IPS-18a (cell line): ENCODE data around the gene NCK2.

Source experiments
- H3K27ac ChIP-seq: one replicate; pipeline ENCODE4 v1.5.1; 2013; ENCODE audit warnings: low read length
- H3K27me3 ChIP-seq: one replicate; pipeline ENCODE4 v1.6.1; 2013; ENCODE audit warnings: mild to moderate bottlenecking, low read length; ENCODE audit not compliant: control insufficient read depth, insufficient read depth
- H3K36me3 ChIP-seq: one replicate; pipeline ENCODE4 v1.6.1; 2013; ENCODE audit warnings: low read depth, low read length; ENCODE audit not compliant: control insufficient read depth
- H3K4me1 ChIP-seq: one replicate; pipeline ENCODE4 v1.6.1; 2013; ENCODE audit warnings: low read depth, low read length; ENCODE audit not compliant: control insufficient read depth
- H3K4me3 ChIP-seq: one replicate; pipeline ENCODE4 v1.5.1; 2013; ENCODE audit warnings: low read length
- H3K9ac ChIP-seq: one replicate; pipeline ENCODE4 v1.6.1; 2013; ENCODE audit warnings: mild to moderate bottlenecking, low read length, moderate library complexity
- H3K9me3 ChIP-seq: one replicate; pipeline ENCODE4 v1.6.1; 2013; ENCODE audit warnings: low read depth, low read length; ENCODE audit not compliant: control insufficient read depth

NCK2 gene

DNA sequence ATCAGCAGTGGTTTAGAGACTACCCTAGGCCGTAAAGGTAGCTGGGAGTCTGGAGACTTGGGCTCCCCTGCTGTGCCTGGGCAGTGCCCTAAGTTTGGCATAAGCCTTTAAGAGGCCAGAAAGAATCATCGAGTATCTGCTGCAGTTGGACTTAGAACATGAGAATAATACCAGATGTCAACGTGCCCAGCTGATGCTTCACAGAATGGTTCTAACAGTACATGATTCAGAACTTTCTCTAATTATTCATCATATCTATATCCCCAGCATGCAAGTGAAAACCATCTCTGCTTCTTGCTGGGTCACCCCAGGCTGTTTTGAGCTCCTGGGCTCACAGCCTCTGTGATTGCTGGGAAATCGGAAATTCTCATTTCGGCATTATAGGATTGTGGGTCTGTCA lies 118.1 kb downstream of the NCK2 start:
- no peaks in the 10 kb centered on the region for H3K36me3 ChIP-seq
- H3K27ac ChIP-seq = no peak overlapping the region
- no peak overlapping the region for H3K4me3 ChIP-seq
- H3K9ac ChIP-seq = no peak overlapping the region
- H3K9me3 ChIP-seq = no peaks in the 10 kb centered on the region
- no peaks in the 10 kb centered on the region for H3K27me3 ChIP-seq
- peaks cover under 1% of the 10 kb centered on the region for H3K4me1 ChIP-seq

DNA sequence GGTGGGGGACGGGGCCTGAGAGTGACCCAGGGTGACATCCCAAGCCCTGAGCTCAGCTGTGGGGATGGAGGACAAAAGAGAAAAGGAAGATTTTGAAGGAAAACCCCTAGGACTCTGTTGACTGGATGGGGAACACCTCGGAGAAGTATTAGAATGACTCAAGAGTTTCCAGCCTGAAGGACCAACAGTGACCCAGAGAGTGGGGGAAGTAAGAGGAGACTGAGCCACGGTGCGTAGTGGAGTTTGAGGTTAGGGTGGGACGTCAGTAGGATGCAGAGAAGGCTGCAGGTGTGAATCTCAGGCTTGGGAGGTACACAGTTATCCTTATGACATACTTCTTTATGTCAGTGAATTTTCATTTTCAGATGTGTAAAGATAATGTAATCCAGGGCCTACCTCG lies 119.5 kb downstream of the NCK2 start:
- no peak overlapping the region for H3K9ac ChIP-seq
- H3K27me3 ChIP-seq = no peaks in the 10 kb centered on the region
- no peaks in the 10 kb centered on the region for H3K36me3 ChIP-seq

DNA sequence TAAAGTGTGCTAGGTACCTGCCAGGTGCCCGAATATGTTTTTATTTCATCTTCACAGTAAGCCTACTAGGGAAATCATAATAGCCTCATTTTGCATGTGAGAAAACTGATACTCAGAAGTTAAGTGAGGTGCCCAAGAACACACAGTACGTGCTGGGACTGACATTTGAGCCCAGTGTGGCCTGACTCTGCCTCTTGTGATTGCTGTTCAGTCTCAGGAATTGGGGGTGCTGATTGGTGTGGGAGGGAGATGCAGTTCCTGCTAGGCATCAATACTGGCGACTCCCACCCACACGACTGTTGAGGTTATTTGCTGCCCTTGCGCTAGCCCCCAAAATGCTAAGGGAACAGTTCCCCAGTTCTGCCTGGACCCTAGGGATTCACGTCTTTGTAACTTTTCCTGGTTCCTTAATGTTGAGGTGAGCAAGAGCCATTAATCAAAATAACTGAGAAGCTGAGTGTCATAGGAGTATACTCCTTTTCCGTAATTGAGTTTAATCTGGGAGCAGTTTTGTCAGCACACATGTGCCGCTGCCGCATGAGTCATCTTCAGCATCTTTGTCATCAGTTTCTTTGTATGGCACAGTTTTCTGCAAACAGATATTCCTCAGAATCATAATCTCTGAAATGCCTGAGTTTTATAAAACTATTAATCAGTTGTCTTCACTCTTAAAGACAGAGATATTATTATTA lies 120.7 kb downstream of the NCK2 start:
- no peaks in the 10 kb centered on the region for H3K9me3 ChIP-seq
- no peak overlapping the region for H3K9ac ChIP-seq
- H3K4me1 ChIP-seq = no peaks in the 10 kb centered on the region
- no peaks in the 10 kb centered on the region for H3K27me3 ChIP-seq
- no peak overlapping the region for H3K4me3 ChIP-seq
- H3K27ac ChIP-seq = no peak overlapping the region
- no peaks in the 10 kb centered on the region for H3K36me3 ChIP-seq

More for the DNA sequence above, 119.5 kb downstream of the NCK2 start:
- Histone ChIP-seq H3K4me1 (no peaks in the 10 kb centered on the region), H3K9me3 (no peaks in the 10 kb centered on the region), H3K27ac (no peak overlapping the region), H3K4me3 (no peak overlapping the region)

- H3K27ac ChIP-seq = no peak overlapping the region
- H3K9ac ChIP-seq = no peak overlapping the region
- no peak overlapping the region for H3K4me3 ChIP-seq
- H3K36me3 ChIP-seq = no peaks in the 10 kb centered on the region
- no peaks in the 10 kb centered on the region for H3K27me3 ChIP-seq
- no peaks in the 10 kb centered on the region for H3K4me1 ChIP-seq
- H3K9me3 ChIP-seq = no peaks in the 10 kb centered on the region
Measured at GRCh38 chr2:105866216-105867185, 121.8 kb downstream of the NCK2 start.

GRCh38 chr2:105867587-105867986 lies 122.9 kb downstream of the NCK2 start:
- no peak overlapping the region for H3K27ac ChIP-seq
- no peaks in the 10 kb centered on the region for H3K9me3 ChIP-seq
- H3K9ac ChIP-seq = no peak overlapping the region
- H3K4me3 ChIP-seq = no peak overlapping the region
- no peaks in the 10 kb centered on the region for H3K4me1 ChIP-seq
- no peaks in the 10 kb centered on the region for H3K27me3 ChIP-seq
- H3K36me3 ChIP-seq = no peaks in the 10 kb centered on the region

DNA sequence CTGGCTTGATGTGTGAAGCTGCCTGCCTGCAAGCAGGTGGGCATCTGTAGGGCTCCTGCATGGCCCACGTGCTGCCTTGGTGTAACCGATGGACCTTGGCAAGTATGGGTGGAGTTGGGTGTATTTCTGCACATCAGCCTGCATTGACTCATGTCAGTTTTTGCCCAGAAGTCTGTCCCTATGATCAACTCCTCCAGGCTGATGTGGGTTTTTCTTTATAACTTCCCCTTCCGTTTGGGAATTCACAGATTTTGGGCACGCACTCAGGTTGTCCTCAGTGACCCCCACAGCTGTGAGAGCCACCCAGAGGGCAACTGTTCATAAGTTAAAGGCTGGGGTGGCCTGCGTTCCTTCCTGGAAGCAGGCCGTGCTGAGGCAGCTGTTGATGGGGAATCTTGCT lies 123.3 kb downstream of the NCK2 start:
- H3K9me3 ChIP-seq = no peaks in the 10 kb centered on the region
- no peak overlapping the region for H3K4me3 ChIP-seq
- no peaks in the 10 kb centered on the region for H3K4me1 ChIP-seq
- no peaks in the 10 kb centered on the region for H3K36me3 ChIP-seq
- H3K9ac ChIP-seq = no peak overlapping the region
- no peak overlapping the region for H3K27ac ChIP-seq
- no peaks in the 10 kb centered on the region for H3K27me3 ChIP-seq

DNA sequence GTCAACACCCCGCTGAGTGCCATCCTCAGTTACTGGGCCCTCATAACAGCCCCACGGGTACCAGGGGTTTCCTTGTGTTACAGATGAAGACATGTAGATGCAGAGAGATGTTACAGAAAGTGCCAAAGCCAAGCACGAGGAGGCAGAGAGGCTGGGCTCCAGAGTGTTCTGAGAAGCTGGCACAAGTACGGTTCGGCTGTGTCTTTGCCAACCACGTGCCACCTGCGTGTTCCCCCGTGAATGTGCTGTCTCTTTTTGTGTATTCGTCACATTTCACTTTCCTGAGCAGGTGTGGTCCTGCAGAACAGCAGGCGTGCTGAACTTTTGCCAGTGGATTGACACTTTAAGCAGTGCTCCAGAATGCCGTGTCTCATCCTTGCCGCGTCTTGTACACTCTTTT lies 124.6 kb downstream of the NCK2 start:
- Histone ChIP-seq H3K36me3 (no peaks in the 10 kb centered on the region), H3K4me1 (peaks cover 11% of the 10 kb centered on the region), H3K27me3 (no peaks in the 10 kb centered on the region), H3K4me3 (no peak overlapping the region), H3K9ac (no peak overlapping the region), H3K27ac (no peak overlapping the region), H3K9me3 (no peaks in the 10 kb centered on the region)

DNA sequence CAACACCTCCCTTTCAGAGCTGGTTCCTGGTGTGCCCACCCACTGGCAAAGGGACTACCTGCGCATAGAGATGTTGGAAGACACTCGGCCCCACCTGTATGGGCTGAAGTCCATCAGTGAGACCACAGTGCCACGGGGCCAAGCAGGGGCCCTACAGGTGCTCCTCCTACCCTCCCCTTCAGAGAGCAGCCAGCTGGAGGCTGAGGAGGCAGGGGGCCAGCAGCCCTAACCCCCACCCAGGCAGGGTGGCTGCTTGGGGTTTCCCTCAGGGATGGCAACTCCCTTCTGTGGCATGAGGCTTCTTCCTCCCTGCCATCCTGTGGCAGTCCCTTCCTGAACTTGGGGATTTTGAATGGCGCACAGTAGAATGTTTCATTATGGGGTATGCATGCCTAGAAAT lies 125.3 kb downstream of the NCK2 start:
- Histone ChIP-seq H3K36me3 (no peaks in the 10 kb centered on the region), H3K9me3 (no peaks in the 10 kb centered on the region), H3K27ac (no peak overlapping the region), H3K27me3 (no peaks in the 10 kb centered on the region), H3K4me3 (no peak overlapping the region), H3K4me1 (peaks cover 11% of the 10 kb centered on the region), H3K9ac (no peak overlapping the region)

DNA sequence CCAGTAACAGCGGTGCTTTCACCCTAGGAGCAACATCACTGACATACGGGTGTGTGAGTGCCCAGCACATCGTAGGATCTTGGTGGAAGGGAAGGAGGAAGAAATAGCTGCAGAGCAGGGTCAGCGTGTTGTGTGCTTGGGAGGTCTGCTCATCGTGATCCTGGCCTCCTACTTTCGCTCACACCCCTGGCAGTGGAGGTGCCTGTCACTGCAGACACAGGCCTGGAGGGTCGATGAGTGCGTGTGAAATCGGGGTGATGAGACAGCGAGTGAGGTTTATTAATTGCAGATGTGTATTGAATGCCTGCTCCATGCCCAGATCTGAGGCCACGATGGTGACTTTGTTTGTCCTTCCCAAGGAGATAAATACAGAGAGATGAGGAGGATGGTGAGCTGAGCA lies 126.1 kb downstream of the NCK2 start:
- no peak overlapping the region for H3K4me3 ChIP-seq
- H3K27me3 ChIP-seq = no peaks in the 10 kb centered on the region
- no peaks in the 10 kb centered on the region for H3K9me3 ChIP-seq
- no peak overlapping the region for H3K27ac ChIP-seq
- H3K9ac ChIP-seq = no peak overlapping the region
- peaks cover 11% of the 10 kb centered on the region for H3K4me1 ChIP-seq
- H3K36me3 ChIP-seq = no peaks in the 10 kb centered on the region

DNA sequence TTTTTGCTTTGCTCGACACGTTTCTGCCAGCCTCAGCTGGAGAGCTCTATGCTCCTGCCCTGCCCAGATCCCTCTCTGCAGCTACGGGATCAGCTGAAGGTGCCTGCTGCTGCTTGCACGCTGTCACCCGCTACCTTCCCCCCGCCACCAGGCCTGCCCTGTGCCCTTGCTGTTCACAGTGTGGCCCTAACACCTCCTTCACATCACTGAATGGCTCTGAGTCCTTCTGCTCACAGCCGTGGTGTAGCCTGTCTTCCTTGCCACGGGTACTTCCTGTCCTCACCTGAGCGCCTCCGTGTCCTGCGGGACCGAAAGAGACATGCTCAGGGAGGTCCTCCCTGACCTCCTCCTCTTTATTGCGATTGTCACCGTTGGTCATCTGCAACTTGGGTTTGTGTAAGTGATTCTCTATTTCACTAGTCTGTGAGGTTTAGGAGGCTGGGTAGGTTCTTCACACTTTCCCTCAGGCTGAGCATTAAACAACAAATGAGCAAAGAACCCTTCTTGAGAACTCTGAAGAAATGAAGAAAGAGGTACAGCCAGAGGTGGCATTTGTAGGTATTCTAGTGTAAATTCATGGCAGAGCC lies 127.5 kb downstream of the NCK2 start:
- Histone ChIP-seq H3K4me1 (peaks cover 11% of the 10 kb centered on the region), H3K9me3 (no peaks in the 10 kb centered on the region), H3K27me3 (no peaks in the 10 kb centered on the region), H3K36me3 (no peaks in the 10 kb centered on the region), H3K27ac (no peak overlapping the region), H3K4me3 (no peak overlapping the region), H3K9ac (no peak overlapping the region)

GRCh38 chr2:105872830-105873229 lies 128.1 kb downstream of the NCK2 start:
- Histone ChIP-seq H3K9me3 (no peaks in the 10 kb centered on the region), H3K4me3 (no peak overlapping the region), H3K27me3 (no peaks in the 10 kb centered on the region), H3K4me1 (peaks cover 11% of the 10 kb centered on the region), H3K9ac (no peak overlapping the region), H3K36me3 (no peaks in the 10 kb centered on the region), H3K27ac (no peak overlapping the region)
